ENCODE results near the gene LYZL6. TPM values are rescaled to one million over a fixed set of nuclear protein-coding genes. Genes with fewer than 3 reads are reported as not detected.

LYZL6 gene
- total RNA-seq, 1 donor from 2014 or later = not detected

- H3K36me3 ChIP-seq = no peaks in the 10 kb centered on the region
- no peak for TF ChIP-seq CTCF (IDR thresholded peaks at IDR 0.05)
- H3K9me3 ChIP-seq = no peaks in the 10 kb centered on the region
- intact Hi-C loops (cut with DNase I) = no loop called here
- no peak overlapping the region for H3K4me3 ChIP-seq
- H3K27ac ChIP-seq = no peak overlapping the region
- ATAC-seq = no peak
- H3K4me1 ChIP-seq = no peaks in the 10 kb centered on the region
- DNase-seq = no peak
- peaks cover 3% of the 10 kb centered on the region for H3K27me3 ChIP-seq (ENCODE audit: low read depth)
Observed at GRCh38 chr17:35923609-35924114, 19.9 kb downstream of the LYZL6 start.

- no peaks in the 10 kb centered on the region for H3K9me3 ChIP-seq
- no peaks in the 10 kb centered on the region for H3K36me3 ChIP-seq
- ATAC-seq (no peak), DNase-seq (no peak)
- intact Hi-C loops (cut with DNase I) = no loop called here
- H3K27me3 ChIP-seq (ENCODE audit: low read depth) = no peaks in the 10 kb centered on the region
- no peak overlapping the region for H3K4me3 ChIP-seq
- no peaks in the 10 kb centered on the region for H3K4me1 ChIP-seq
- no peak overlapping the region for H3K27ac ChIP-seq
- TF ChIP-seq CTCF (IDR thresholded peaks at IDR 0.05) = no peak
Observed at GRCh38 chr17:35920229-35920628, 23.3 kb downstream of the LYZL6 start.

DNA sequence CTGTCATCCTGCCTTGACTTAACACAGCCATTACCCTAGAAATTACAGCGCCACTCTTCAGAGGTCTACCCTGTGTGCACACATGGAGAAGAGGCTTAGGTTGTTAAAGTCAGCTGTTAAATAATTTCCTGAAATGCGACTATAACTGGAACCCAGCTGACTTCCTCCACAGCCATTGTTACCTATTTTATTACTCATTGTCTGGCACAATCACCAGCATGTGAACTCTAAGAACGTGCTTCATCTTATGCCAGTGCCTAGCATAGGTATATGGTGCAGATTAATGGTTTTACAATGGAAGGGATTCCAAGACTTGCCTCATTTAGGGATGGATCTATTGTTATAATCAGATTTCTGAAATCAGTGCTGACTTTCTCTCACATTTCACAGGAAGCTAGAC lies 24.8 kb downstream of the LYZL6 start:
- intact Hi-C loops (cut with DNase I) = no loop called here
- Histone ChIP-seq H3K4me1 (no peaks in the 10 kb centered on the region), H3K27ac (no peak overlapping the region), H3K4me3 (no peak overlapping the region), H3K36me3 (no peaks in the 10 kb centered on the region), H3K9me3 (no peaks in the 10 kb centered on the region), H3K27me3 (ENCODE audit: low read depth) (no peaks in the 10 kb centered on the region)
- ATAC-seq (no peak), DNase-seq (no peak)
- no peak for TF ChIP-seq CTCF (IDR thresholded peaks at IDR 0.05)

DNA sequence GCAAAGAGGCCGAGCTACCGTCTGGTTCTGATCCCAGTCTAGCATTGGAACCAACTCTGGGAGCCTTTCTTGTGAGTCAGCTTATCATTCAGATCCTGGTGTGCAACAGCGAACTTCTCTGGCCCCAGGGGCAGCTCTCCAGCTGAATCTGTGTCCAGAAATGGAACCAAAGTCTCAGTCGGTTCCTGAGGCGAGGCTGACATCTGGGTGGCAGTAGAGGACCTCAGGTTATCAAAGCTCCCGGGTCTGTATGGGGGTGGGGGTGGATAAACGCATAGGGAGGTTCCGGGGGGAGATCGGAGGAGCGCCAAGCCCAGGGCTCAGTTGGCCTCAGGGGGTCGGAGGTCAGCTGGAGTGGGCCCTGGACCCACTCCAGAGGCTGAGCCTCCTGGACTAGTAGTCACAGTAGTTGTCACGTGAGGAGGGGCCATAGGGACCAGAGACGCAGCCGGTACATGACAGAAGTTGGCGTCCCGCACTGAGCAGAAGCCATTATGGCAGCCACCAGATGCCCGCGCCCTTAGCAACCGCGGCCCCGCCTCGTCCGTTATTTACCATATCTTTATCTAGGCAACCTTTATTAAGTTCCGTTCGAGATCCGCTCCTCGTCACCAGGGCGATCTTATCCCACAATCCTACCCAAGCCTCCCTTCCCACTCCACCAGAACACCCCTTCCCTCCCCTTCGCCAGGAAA lies 25.8 kb downstream of the LYZL6 start:
- no peak for DNase-seq
- intact Hi-C loops (cut with DNase I) = no loop called here
- Histone ChIP-seq H3K9me3 (no peaks in the 10 kb centered on the region), H3K36me3 (no peaks in the 10 kb centered on the region), H3K27me3 (ENCODE audit: low read depth) (no peaks in the 10 kb centered on the region), H3K4me1 (no peaks in the 10 kb centered on the region), H3K27ac (no peak overlapping the region), H3K4me3 (no peak overlapping the region)
- no peak for ATAC-seq
- TF ChIP-seq CTCF (IDR thresholded peaks at IDR 0.05) = no peak

DNA sequence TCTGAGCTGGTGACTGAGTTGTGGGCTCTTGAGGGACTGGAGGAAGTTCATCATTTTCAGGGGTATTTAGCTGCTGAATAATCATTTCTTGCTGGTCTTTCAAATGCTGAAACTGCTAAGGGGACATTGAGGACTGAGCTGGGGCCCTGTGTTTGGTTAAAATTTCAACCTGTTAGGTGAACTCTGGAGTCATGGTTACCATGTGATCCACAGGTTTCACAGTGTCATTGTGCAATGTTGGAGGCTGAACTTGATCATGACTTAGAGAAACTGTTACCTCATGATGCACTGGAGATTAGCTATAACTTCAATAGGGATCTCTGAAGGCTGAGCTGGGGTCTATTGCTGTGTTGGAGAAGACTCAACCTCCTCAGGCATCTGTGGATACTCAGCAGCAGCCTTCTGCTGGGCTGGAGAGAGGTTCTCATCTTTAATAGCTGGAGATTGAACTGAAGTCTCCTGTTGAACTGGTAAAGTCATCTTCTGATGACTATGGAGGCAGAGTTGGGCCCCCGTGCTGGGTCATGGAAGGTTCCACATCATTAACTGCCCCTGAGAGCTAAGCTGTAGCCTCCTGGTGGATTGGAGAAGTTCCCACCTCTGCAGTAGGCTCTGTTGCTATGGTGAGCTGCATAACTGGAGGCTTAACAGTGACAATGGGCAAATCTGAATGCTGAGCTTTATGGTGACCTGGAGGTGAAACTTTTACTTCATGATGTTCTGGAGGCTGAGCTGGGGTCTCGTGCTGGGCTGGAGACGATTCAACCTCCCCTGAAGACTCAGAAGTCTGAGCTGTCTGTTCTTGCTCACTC lies 28.2 kb downstream of the LYZL6 start:
- ATAC-seq = no peak
- no peaks in the 10 kb centered on the region for H3K36me3 ChIP-seq
- no peaks in the 10 kb centered on the region for H3K9me3 ChIP-seq
- H3K4me3 ChIP-seq = no peak overlapping the region
- intact Hi-C loops (cut with DNase I) = no loop called here
- no peaks in the 10 kb centered on the region for H3K4me1 ChIP-seq
- no peak overlapping the region for H3K27ac ChIP-seq
- DNase-seq = no peak
- H3K27me3 ChIP-seq (ENCODE audit: low read depth) = no peaks in the 10 kb centered on the region
- no peak for TF ChIP-seq CTCF (IDR thresholded peaks at IDR 0.05)
